Activated naive CD8-positive, alpha-beta T cell treated with anti-CD3 and anti-CD28 coated beads, Interleukin-2, amount 50 U/mL, for 24 hours (primary cell): ENCODE data around the gene OSBPL5.

Experiments
- ATAC-seq: fragments of 150-1000 bp; cut with Tn5 transposase; one replicate; pipeline ENCODE4 v1.10.0; 2021
- DNase-seq: peaks from one replicate; pipeline ENCODE4 v3.0.0; 2021
- H3K27ac Mint-ChIP-seq: one replicate; pipeline ENCODE4 v1.8.0; 2021; ENCODE audit warnings: mild to moderate bottlenecking, mixed read lengths
- H3K27me3 Mint-ChIP-seq: one replicate; pipeline ENCODE4 v1.8.0; 2021; ENCODE audit warnings: mixed read lengths
- H3K36me3 Mint-ChIP-seq: one replicate; pipeline ENCODE4 v1.8.0; 2021; ENCODE audit warnings: low read depth, mixed read lengths
- H3K4me1 Mint-ChIP-seq: one replicate; pipeline ENCODE4 v1.8.0; 2021; ENCODE audit warnings: mixed read lengths
- H3K4me3 Mint-ChIP-seq: one replicate; pipeline ENCODE4 v1.8.0; 2021; ENCODE audit warnings: mild to moderate bottlenecking, moderate library complexity, mixed read lengths
- H3K9me3 Mint-ChIP-seq: one replicate; pipeline ENCODE4 v1.8.0; 2021; ENCODE audit warnings: mixed read lengths

Gene OSBPL5

DNA sequence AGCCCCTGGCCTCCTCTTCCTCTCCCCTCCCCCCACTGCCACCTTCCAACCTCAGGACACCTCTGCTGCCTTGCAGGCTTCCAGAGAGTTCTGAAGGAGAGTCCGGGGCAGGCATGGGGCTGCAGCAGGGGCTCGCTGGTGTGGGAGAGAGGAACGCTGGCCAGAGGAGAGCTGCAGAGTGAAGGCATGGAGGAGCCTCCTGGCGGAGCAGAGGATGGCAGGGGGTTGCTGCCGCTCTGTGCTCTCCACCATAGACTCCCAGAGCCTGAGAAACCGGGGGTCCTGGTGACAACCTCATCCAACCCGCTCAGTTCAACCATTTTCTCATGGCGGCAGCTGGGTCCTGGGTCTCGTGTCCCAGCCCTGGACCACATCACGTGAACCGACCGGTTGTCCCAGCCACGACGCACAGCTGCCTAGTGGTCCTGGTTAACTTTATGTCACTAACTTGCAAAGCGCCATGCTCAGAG lies 36.0 kb upstream of the OSBPL5 start:
- Mint-ChIP-seq H3K36me3 (no peaks in the 10 kb centered on the region), H3K27me3 (peaks cover 16% of the 10 kb centered on the region), H3K9me3 (no peaks in the 10 kb centered on the region), H3K4me3 (no peak overlapping the region), H3K4me1 (peaks cover 3% of the 10 kb centered on the region), H3K27ac (no peak overlapping the region)
- ATAC-seq: no peak
- no peak for DNase-seq

GRCh38 chr11:3200388-3201111 lies 35.4 kb upstream of the OSBPL5 start:
- Mint-ChIP-seq H3K9me3 (no peaks in the 10 kb centered on the region), H3K36me3 (no peaks in the 10 kb centered on the region), H3K4me1 (peaks cover 3% of the 10 kb centered on the region), H3K27me3 (peaks cover 16% of the 10 kb centered on the region), H3K4me3 (no peak overlapping the region), H3K27ac (no peak overlapping the region)
- ATAC-seq (no peak), DNase-seq (no peak)

- no peak for ATAC-seq
- Mint-ChIP-seq H3K36me3 (no peaks in the 10 kb centered on the region), H3K4me1 (peaks cover 3% of the 10 kb centered on the region), H3K9me3 (no peaks in the 10 kb centered on the region), H3K4me3 (no peak overlapping the region), H3K27me3 (peaks cover 16% of the 10 kb centered on the region), H3K27ac (no peak overlapping the region)
- no peak for DNase-seq
Observed at GRCh38 chr11:3199537-3200295, 34.6 kb upstream of the OSBPL5 start.

DNA sequence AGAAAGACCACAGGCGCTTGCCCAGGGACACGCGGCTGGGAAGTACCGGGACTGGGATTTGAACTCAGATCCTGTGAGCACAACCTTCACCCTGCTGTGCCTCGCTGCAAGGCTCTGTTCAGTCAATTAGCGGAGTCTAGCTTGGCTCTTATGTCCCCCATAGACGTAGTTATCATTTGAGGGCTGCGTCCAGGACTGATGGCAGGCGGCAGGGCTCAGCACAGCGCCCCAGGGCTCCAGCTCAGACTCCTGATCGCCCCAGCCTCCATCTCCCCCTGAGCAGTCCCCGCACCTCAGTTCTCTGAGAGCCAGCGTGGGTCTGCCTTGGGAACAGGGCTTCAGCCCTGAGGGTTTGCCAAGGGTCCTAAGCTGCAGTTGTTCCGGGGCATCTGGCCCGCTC lies 33.7 kb upstream of the OSBPL5 start:
- no peak for DNase-seq
- H3K27me3 Mint-ChIP-seq: peaks cover 16% of the 10 kb centered on the region

GRCh38 chr11:3197878-3198528 lies 32.9 kb upstream of the OSBPL5 start:
- Mint-ChIP-seq H3K9me3 (no peaks in the 10 kb centered on the region), H3K4me3 (no peak overlapping the region), H3K27me3 (peaks cover 14% of the 10 kb centered on the region), H3K27ac (no peak overlapping the region), H3K4me1 (peaks cover 3% of the 10 kb centered on the region), H3K36me3 (no peaks in the 10 kb centered on the region)
- ATAC-seq: no peak
- no peak for DNase-seq

More for the DNA sequence above, 33.7 kb upstream of the OSBPL5 start:
- H3K9me3 Mint-ChIP-seq: no peaks in the 10 kb centered on the region
- no peak for ATAC-seq
- no peaks in the 10 kb centered on the region for H3K36me3 Mint-ChIP-seq
- peaks cover 3% of the 10 kb centered on the region for H3K4me1 Mint-ChIP-seq
- no peak overlapping the region for H3K4me3 Mint-ChIP-seq
- H3K27ac Mint-ChIP-seq: no peak overlapping the region

DNA sequence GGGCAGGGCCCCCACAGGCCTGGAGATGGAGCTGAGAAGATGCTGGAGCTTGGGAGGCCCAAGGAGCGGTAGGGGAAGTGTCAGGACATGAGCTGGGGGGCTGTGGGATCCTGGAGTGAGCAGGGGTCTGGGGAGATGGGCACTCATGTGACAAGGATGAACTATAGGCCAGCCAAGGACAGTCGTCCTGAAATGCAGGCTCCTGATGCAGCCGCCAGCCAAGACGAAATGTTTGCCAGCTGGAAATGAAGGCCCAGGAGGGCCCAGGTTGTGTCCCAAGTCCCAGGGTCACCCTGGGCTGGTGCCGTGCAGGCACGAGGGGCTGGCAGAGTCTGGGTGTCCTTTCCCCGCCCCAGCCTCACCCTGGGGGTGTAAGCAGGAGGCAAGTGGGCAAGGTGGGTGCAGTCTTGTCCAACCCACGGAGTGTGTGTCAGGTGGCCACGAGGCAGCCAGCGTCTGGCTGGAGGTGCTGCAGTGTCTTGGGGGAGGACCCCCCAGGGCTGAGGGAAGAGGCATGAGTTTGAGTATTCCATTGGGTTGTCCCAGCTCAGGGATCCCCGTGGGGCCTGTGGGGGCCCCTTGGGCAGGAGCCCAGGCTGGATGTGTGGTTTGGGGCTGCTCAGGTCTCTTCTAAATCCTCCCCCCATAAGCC lies 32.1 kb upstream of the OSBPL5 start:
- Mint-ChIP-seq H3K36me3 (no peaks in the 10 kb centered on the region), H3K4me1 (no peaks in the 10 kb centered on the region), H3K4me3 (no peak overlapping the region), H3K27ac (no peak overlapping the region), H3K27me3 (peaks cover 8% of the 10 kb centered on the region), H3K9me3 (no peaks in the 10 kb centered on the region)
- no peak for ATAC-seq
- no peak for DNase-seq

DNA sequence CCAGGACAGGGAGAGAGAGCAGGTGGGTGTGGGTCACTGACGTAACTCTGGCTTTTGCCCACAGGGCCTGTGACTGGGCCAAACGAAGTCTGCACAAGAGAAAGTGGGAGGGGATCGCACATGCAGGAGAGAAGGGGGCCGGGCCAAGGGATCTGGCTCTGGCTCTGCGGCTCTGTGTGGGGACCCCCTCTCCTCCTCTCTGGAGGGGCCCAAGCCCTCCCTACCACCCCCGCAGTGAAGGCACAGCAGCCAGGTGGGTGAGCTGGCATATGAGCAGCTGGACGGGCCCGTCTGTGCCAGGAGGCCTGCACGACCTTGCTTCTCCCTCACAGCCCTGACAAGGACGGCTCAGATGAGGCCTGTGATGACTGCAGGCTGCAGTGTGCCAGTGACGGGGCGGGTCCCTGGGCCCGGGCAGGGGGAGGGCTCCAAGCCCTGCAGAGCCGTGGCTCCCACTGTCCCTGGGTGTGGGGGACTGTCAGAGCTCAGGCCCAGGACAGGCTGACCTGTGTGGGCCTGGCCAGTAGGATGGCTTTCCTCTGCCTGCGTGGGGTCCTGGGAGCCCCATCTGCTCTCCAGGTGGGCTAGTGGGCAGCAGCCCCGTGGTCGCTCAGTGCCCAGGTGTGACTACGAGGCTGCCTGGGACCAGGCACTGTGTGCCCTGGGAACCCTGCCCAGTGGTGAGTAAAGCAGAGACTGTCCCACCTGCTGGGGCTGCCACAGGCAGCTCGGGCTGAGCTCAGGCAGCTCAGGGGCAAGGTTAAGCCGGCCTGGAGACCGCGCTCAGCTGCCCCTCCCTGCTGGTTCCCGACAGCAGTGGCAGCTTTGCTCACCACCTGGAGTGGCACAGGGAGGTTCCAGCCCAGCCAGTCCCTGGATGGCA lies 31.3 kb upstream of the OSBPL5 start:
- ATAC-seq (no peak), DNase-seq (no peak)
- Mint-ChIP-seq H3K4me3 (no peak overlapping the region), H3K27ac (no peak overlapping the region), H3K4me1 (no peaks in the 10 kb centered on the region), H3K9me3 (no peaks in the 10 kb centered on the region), H3K36me3 (no peaks in the 10 kb centered on the region), H3K27me3 (peaks cover 5% of the 10 kb centered on the region)

DNA sequence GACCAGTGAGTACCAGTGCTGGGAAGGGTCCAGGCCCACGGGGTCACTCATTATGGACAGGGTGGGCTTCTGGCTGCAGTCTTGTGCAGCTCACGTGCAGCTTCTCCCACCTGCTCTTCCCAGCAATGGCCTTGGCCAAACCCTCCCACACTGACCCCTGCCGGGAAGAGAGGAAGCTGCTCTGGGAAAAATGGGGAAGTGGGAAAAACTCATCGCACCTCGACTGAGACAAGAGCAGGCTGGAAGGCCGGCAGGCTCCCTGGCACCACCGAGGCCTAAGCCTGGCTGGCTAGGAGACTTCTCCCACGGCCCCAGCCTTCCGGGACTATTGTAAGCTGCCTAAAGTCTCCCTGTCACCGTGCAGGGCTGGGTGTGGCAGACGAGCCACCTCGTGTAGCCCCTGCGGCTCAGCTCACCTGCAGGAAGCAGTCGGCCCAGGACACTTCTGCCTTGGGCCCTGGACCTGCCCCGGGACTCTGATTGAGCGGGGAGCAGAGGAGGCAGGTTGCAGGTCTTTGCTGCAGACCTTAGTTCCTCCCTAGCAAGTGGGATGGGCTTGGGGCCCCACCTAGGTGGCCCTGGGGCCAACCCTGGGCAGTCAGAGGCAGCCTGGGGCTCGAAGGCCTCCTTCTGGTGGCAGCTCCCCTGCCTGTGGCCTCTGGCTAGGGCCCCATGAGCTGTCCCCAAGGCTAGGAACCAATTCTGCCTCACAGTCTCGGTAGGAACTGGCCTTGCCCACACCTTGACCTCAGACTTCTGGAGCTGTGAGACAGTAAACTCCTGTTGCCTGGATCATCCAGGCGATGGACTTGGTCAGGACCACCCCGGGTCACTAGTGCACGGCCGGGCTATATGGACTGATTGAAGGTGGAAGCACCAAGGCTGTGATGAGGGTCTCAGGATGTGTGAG lies 30.4 kb upstream of the OSBPL5 start:
- no peaks in the 10 kb centered on the region for H3K9me3 Mint-ChIP-seq
- no peak overlapping the region for H3K27ac Mint-ChIP-seq
- no peaks in the 10 kb centered on the region for H3K36me3 Mint-ChIP-seq
- H3K4me1 Mint-ChIP-seq: no peaks in the 10 kb centered on the region
- H3K27me3 Mint-ChIP-seq: peaks cover 5% of the 10 kb centered on the region
- DNase-seq (no peak), ATAC-seq (no peak)
- no peak overlapping the region for H3K4me3 Mint-ChIP-seq

DNA sequence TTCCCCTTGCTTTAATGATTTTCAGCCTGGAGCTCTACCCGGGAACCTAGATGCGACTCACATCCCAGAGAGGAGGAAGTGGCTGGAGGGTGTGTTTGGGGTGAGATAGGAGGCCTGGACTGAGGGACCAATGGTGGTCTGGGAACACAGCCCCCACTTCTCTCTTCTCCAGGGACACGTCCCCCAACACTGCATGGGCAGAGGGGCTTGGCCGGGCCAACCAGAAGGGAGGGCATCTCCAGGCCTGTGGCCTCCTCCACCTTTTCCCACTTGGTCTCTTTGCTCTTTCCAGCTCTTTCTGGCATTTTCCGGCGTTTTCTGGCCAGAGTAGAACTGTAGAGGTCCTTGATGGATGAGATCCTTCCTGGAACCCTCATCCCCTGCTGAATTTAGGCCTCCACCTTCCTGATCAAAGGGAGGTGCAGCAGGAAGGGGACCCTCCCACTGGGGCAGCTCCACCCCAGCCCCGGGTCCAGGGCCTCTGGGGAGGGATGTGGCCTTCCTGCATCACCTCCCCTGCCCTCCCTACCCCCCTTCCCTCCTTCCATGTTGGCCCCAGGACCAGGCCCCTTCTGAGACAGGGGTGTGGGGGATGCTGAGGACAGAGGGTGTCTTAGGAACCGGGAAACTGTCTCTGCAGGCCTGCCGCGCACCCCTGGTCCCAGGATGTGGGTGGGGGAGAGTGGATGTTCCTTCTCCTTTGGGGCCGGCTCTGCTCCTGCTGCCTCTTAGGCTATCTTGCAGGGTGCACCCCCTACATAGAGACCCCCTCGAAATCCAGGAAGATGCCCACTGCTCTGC lies 29.1 kb upstream of the OSBPL5 start:
- peaks cover 4% of the 10 kb centered on the region for H3K27me3 Mint-ChIP-seq
- no peaks in the 10 kb centered on the region for H3K9me3 Mint-ChIP-seq
- ATAC-seq (no peak), DNase-seq (no peak)
- H3K36me3 Mint-ChIP-seq: no peaks in the 10 kb centered on the region
- H3K27ac Mint-ChIP-seq: no peak overlapping the region
- H3K4me1 Mint-ChIP-seq: no peaks in the 10 kb centered on the region
- no peak overlapping the region for H3K4me3 Mint-ChIP-seq

DNA sequence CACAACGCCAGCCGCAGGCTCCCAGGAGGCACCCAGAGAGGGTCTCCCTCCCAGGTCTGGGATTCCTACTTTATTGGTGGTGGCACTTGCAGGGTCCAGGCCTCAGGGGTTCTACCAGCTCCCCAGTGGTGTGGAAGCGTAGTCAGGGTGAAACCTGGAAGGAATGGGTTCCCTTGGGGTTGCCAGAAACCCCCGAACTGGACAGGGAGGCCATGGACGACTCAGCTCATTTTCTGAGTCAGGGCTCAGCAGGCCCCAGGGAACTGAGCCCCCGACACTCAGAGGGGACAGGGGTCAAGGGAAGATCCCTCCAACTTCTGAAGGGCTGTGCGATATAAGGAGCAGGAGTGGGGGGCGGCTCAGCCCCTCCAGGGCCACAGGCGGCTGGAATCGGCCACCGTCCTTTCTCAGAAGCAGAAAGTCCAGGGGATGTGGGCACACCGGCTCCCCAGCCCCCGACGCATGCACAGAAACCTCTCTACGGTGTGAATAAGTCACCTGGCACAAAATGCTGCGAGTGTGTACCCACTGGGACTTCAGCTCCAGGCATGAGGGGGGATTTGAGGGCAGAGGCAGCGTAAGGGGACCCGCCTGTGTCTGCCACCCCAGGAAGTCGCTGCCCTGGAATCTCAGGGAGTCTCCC lies 28.4 kb upstream of the OSBPL5 start:
- DNase-seq (no peak), ATAC-seq (no peak)
- Mint-ChIP-seq H3K9me3 (no peaks in the 10 kb centered on the region), H3K36me3 (no peaks in the 10 kb centered on the region), H3K4me1 (no peaks in the 10 kb centered on the region), H3K27ac (no peak overlapping the region), H3K27me3 (peaks cover 2% of the 10 kb centered on the region), H3K4me3 (no peak overlapping the region)

DNA sequence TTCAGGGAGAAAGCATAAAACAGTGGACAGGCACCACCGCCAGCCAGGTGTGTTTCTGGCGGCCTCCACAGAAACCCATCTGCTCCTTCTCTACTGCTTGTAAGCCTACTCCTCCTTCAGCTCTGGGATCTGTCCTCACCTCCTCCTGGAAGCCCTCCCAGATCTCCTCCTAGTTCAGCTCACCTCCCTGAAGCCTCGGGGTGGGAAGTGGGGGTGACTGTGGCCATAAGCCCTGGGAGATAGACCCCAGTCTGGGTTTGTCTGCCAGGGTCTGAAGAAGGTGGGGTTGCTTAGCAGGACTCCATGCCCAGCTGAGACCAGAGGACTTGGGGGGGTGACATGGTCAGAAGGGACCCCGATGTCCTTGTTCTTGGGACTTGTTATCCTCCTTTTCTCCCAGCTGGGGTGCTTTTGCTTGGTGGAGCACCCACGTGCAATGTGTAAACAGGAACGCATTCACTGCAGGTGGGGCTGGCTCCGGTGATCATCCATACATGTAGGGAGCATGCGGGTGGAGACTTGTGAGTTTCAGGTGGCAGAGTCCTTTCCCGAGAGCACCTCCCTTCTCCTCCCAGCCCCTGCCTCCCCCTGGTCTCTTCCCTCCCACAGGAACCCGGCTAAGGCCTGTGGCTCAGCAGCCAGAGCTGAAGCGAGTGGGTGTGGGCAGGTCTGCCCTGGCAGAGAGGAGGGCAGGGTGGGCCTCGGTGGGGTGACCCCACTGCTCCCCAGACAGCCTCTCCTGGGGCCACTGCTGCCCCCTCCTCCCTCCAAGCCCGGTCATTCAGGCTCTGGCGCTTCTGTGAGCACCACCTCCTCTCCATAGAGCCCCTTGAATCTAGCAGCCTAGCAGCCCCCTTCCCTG lies 27.6 kb upstream of the OSBPL5 start:
- no peak overlapping the region for H3K27ac Mint-ChIP-seq
- H3K4me1 Mint-ChIP-seq: no peaks in the 10 kb centered on the region
- no peaks in the 10 kb centered on the region for H3K36me3 Mint-ChIP-seq
- DNase-seq (no peak), ATAC-seq (no peak)
- no peaks in the 10 kb centered on the region for H3K9me3 Mint-ChIP-seq
- no peak overlapping the region for H3K4me3 Mint-ChIP-seq
- H3K27me3 Mint-ChIP-seq: no peaks in the 10 kb centered on the region
